ENCODE results near the gene EXOC6. TPM values are rescaled to one million over a fixed set of nuclear protein-coding genes. Genes with fewer than 3 reads are reported as not detected.

EXOC6 gene
- total RNA-seq, 1 experiment from 2014 or later, result 19.2 TPM

DNA sequence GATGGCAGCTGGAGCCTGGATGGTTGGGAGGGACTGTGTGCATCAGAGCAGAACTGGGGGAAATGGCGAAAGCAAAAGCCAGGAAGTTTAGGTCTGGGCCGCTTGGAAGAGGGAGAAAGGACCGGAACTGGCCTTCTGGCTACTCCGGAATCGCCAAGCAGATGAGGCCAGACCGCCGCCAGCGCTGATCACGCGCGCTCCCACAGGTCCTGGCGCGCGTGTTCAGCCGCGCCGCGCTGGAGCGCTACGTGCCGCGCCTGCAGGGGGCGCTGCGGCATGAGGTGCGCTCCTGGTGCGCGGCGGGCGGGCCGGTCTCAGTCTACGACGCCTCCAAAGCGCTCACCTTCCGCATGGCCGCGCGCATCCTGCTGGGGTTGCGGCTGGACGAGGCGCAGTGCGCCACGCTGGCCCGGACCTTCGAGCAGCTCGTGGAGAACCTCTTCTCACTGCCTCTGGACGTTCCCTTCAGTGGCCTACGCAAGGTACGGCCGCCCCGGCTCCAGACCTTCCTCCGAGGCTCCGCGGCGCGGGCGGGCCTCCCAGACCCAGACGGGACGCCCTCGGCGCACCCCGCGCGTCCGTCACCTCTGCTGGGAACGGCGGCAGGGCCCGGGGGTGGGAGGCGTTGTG lies 214.3 kb downstream of the EXOC6 start:
- Mint-ChIP-seq H3K36me3 (ENCODE audit: insufficient read depth, unreplicated experiment) (no peaks in the 10 kb centered on the region), H3K4me1 (ENCODE audit: low read depth, unreplicated experiment) (no peaks in the 10 kb centered on the region), H3K27me3 (ENCODE audit: unreplicated experiment) (no peaks in the 10 kb centered on the region), H3K9me3 (ENCODE audit: low read depth, unreplicated experiment) (no peaks in the 10 kb centered on the region), H3K4me3 (ENCODE audit: low read depth, unreplicated experiment) (no peak overlapping the region), H3K27ac (ENCODE audit: unreplicated experiment) (no peak overlapping the region)
- no TSS peak for BruUV-seq (replicated peaks)
- DNase-seq, result no peak
- intact Hi-C loops (cut with micrococcal nuclease; ENCODE audit: unreplicated experiment), result no loop called here
- CTCF ChIA-PET, result no interaction called here
- TF ChIP-seq CTCF (IDR thresholded peaks at IDR 0.05; ENCODE audit: unreplicated experiment), result no peak

DNA sequence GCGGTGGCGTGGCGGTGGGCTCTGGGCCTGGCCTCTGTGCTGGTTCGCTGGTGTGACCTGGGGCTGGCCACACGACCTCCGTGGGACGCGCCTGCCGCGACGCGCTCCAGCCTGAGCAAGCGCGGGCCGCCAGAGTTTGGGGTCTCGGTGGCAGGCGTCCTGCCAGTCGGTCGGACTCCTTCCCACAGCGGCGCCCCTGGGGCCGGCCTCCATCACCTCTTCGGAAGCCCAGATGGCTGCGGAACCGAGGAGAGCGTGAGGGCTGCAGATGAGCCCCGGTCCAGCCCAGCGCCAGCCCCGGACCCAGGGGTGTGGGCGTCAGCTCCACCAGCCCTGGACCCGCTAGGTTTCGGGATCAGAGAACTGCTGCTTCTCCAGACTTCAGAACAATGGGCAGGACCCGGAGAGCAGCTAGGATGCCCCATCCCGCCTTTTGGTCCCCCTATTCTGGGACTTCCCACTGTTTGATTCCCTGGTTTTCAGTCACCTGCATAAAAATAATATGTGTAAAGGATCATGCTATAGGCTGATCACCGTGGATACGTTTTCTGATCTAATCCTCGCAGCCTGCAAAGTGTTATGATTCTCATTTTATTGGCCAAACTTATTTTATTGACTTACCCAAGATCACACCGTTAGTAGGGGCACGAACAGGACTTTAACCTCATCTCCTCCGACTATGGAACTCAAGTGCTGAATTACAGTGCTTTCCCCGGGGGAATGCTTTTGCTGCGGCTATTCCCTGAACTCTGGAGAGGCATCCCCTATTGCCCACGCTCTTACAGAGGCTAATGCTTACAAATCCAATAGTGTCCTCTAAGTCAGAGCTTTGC lies 215.0 kb downstream of the EXOC6 start:
- TF ChIP-seq CTCF (IDR thresholded peaks at IDR 0.05; ENCODE audit: unreplicated experiment), result no peak
- no peak for DNase-seq
- Mint-ChIP-seq H3K4me3 (ENCODE audit: low read depth, unreplicated experiment) (no peak overlapping the region), H3K27ac (ENCODE audit: unreplicated experiment) (no peak overlapping the region), H3K4me1 (ENCODE audit: low read depth, unreplicated experiment) (no peaks in the 10 kb centered on the region), H3K9me3 (ENCODE audit: low read depth, unreplicated experiment) (no peaks in the 10 kb centered on the region), H3K36me3 (ENCODE audit: insufficient read depth, unreplicated experiment) (no peaks in the 10 kb centered on the region), H3K27me3 (ENCODE audit: unreplicated experiment) (no peaks in the 10 kb centered on the region)
- CTCF ChIA-PET, result no interaction called here
- intact Hi-C loops (cut with micrococcal nuclease; ENCODE audit: unreplicated experiment), result no loop called here
- no TSS peak for BruUV-seq (replicated peaks)

- CTCF ChIA-PET, result no interaction called here
- TF ChIP-seq CTCF (IDR thresholded peaks at IDR 0.05; ENCODE audit: unreplicated experiment), result no peak
- H3K4me3 Mint-ChIP-seq (ENCODE audit: low read depth, unreplicated experiment), result no peak overlapping the region
- no peak for DNase-seq
- H3K27ac Mint-ChIP-seq (ENCODE audit: unreplicated experiment), result no peak overlapping the region
- intact Hi-C loops (cut with micrococcal nuclease; ENCODE audit: unreplicated experiment), result no loop called here
- no TSS peak for BruUV-seq (replicated peaks)
- no peaks in the 10 kb centered on the region for H3K36me3 Mint-ChIP-seq (ENCODE audit: insufficient read depth, unreplicated experiment)
- H3K9me3 Mint-ChIP-seq (ENCODE audit: low read depth, unreplicated experiment), result no peaks in the 10 kb centered on the region
- no peaks in the 10 kb centered on the region for H3K27me3 Mint-ChIP-seq (ENCODE audit: unreplicated experiment)
- no peaks in the 10 kb centered on the region for H3K4me1 Mint-ChIP-seq (ENCODE audit: low read depth, unreplicated experiment)
These were observed 215.8 kb downstream of the EXOC6 start for GRCh38 chr10:93063977-93064660.

DNA sequence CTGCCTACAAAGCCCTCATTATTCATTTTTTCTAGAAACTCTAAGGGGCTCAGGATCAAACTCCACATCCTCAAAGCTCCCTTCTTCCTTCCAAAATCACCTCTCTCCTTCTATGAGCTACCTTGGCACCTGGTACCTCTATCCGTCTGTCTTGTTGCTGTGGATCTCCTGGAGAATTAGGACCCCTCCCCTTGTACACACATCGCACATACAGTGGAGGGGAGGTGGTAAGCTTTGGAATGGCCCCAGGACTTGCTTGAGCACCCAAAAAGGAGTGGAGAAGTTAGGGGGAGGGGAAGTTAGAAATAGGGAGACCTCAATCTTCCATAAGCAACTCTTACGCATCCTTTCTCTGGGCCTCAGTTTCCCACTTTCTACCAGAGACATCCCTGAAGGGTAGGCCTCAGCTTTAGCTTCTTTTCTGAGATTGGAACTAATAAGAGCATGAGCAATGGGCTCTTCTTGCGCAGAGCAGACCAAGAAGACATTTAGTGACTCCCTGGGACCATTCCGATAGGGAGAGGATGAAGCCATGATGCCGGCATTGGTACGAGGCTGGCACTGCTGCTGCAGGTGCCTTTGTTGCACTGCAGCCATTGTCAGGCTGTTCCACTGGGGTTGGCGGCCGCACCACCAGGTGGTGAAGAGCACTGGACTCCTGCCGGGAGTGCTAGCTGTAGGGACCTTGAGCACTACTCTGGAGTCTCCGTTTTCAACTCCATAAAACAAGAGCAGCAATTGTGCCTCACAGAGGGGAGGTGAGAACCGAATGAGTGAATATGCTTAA lies 216.7 kb downstream of the EXOC6 start:
- TF ChIP-seq CTCF (IDR thresholded peaks at IDR 0.05; ENCODE audit: unreplicated experiment), result no peak
- CTCF ChIA-PET, result no interaction called here
- intact Hi-C loops (cut with micrococcal nuclease; ENCODE audit: unreplicated experiment), result no loop called here
- no peaks in the 10 kb centered on the region for H3K9me3 Mint-ChIP-seq (ENCODE audit: low read depth, unreplicated experiment)
- H3K27ac Mint-ChIP-seq (ENCODE audit: unreplicated experiment), result no peak overlapping the region
- DNase-seq, result no peak
- no peaks in the 10 kb centered on the region for H3K4me1 Mint-ChIP-seq (ENCODE audit: low read depth, unreplicated experiment)
- no peak overlapping the region for H3K4me3 Mint-ChIP-seq (ENCODE audit: low read depth, unreplicated experiment)
- H3K36me3 Mint-ChIP-seq (ENCODE audit: insufficient read depth, unreplicated experiment), result no peaks in the 10 kb centered on the region
- no peaks in the 10 kb centered on the region for H3K27me3 Mint-ChIP-seq (ENCODE audit: unreplicated experiment)
- BruUV-seq (replicated peaks), result no TSS peak

Measured in Calu3 (cell line).